ENCODE results near the gene MFSD6.

DNA sequence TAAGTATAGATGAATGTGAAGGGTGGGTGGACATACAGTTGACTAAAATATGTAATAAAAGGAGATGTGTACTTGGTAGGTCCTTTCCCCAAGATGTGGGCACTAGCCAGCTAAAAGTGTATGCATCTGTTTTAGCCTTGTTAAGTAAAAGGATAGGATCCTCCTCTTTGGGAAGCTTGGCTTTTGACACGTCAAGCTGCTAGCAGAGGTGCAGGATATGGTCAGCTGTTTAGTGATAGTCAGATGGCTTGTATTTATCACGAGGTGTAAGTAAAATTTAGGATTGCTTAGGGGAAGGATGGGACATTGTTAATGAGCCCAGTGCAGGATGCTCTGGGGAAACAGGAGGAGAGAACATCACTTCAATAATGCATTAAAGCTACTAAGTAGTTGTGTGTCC lies 1.5 kb downstream of the MFSD6 start:
- no peak for TF ChIP-seq POLR2A (IDR thresholded peaks at IDR 0.05)
- TF ChIP-seq, protein P1, sequence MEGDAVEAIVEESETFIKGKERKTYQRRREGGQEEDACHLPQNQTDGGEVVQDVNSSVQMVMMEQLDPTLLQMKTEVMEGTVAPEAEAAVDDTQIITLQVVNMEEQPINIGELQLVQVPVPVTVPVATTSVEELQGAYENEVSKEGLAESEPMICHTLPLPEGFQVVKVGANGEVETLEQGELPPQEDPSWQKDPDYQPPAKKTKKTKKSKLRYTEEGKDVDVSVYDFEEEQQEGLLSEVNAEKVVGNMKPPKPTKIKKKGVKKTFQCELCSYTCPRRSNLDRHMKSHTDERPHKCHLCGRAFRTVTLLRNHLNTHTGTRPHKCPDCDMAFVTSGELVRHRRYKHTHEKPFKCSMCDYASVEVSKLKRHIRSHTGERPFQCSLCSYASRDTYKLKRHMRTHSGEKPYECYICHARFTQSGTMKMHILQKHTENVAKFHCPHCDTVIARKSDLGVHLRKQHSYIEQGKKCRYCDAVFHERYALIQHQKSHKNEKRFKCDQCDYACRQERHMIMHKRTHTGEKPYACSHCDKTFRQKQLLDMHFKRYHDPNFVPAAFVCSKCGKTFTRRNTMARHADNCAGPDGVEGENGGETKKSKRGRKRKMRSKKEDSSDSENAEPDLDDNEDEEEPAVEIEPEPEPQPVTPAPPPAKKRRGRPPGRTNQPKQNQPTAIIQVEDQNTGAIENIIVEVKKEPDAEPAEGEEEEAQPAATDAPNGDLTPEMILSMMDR (IDR thresholded peaks at IDR 0.05 in 8 of 11, conservative IDR thresholded peaks at IDR 0.05 in 3 of 11): no peak
